ENCODE data around the gene CMIP.

CMIP gene

DNA sequence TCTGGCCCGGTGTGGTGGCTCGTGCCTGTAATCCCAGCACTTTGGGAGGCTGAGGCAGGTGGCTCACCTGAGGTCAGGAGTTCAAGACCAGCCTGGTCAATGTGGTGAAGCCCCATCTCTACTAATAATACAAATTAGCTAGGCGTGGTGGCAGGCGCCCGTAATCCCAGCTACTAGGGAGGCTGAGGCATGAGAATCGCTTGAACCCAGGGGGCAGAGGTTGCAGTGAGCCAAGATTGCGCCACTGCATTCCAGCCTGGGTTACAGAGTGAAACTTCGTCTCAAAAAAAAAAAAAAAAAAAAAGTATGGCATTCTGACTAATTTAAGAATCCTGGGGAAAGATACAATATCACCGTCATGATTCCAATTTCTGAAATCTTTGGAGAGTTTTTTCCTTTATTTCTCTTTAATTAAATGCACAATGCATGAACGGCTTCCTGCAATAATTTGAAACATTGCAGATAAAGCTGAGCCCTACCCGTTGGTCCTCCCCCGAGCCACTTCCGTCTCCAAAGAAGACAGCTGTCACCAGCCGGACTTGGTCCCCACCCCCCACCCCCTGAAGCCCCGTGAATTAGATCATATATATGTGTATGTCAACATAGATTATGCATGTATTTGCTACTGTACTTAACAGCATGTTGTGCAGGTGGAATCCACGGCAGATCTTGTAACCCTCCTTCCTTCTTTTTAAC lies 191.8 kb downstream of the CMIP start:
- in situ Hi-C loops (cut with HindIII; ENCODE audit: low sequenced_read_pairs) = no loop called here
- no peak overlapping the region for H3K4me3 ChIP-seq (ENCODE audit: low read depth, low read length)
- DNase-seq (ENCODE audit: low read depth, low spot score) = no peak
- TF ChIP-seq, protein P1, sequence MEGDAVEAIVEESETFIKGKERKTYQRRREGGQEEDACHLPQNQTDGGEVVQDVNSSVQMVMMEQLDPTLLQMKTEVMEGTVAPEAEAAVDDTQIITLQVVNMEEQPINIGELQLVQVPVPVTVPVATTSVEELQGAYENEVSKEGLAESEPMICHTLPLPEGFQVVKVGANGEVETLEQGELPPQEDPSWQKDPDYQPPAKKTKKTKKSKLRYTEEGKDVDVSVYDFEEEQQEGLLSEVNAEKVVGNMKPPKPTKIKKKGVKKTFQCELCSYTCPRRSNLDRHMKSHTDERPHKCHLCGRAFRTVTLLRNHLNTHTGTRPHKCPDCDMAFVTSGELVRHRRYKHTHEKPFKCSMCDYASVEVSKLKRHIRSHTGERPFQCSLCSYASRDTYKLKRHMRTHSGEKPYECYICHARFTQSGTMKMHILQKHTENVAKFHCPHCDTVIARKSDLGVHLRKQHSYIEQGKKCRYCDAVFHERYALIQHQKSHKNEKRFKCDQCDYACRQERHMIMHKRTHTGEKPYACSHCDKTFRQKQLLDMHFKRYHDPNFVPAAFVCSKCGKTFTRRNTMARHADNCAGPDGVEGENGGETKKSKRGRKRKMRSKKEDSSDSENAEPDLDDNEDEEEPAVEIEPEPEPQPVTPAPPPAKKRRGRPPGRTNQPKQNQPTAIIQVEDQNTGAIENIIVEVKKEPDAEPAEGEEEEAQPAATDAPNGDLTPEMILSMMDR (IDR thresholded peaks at IDR 0.05; ENCODE audit: low read depth, low read length) = no peak

DNA sequence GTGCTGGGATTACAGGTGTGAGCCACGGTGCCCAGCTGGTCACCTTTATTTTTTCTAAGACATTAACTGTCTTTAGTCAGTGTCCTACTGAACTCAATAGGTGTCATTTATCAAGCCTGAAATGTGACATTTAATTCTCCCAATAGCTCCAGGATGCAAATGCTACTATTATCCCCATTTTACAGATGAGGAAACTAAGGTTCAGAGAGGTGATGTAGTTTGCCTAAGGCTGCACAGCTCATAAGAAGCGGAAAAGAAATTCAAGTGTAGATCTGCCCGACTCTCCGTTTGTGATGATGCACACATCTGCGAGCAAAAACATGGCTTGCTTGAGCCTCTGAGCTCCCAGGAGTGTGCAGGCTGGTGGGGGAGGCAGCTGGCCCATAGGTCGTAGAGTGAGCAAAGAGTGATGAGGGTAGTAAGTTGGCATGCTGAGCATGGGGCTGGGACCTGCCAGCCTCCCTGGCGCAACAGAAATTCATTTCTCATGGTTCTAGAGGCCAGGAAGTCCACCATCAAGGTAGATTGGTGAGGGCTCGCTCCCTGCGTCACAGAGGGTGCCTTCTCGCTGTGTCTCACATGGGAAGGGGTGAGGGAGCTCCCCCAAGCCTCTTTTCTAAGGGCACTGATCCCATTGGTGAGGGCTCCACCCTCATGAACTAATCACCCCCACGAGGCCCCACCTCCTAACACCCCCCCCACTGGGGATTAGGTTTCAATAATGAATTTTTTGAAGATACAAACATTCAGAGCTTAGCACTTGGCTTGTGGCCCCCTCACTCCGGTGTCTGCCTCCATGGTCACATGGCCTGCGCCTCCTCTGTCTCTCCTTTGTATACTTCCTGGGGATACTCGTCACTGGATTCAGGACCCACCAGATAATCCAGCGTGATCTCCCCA lies 193.0 kb downstream of the CMIP start:
- no peak for DNase-seq (ENCODE audit: low read depth, low spot score)
- TF ChIP-seq, protein P1 (IDR thresholded peaks at IDR 0.05; ENCODE audit: low read depth, low read length) = no peak
- in situ Hi-C loops (cut with HindIII; ENCODE audit: low sequenced_read_pairs) = no loop called here
- no peak overlapping the region for H3K4me3 ChIP-seq (ENCODE audit: low read depth, low read length)

DNA sequence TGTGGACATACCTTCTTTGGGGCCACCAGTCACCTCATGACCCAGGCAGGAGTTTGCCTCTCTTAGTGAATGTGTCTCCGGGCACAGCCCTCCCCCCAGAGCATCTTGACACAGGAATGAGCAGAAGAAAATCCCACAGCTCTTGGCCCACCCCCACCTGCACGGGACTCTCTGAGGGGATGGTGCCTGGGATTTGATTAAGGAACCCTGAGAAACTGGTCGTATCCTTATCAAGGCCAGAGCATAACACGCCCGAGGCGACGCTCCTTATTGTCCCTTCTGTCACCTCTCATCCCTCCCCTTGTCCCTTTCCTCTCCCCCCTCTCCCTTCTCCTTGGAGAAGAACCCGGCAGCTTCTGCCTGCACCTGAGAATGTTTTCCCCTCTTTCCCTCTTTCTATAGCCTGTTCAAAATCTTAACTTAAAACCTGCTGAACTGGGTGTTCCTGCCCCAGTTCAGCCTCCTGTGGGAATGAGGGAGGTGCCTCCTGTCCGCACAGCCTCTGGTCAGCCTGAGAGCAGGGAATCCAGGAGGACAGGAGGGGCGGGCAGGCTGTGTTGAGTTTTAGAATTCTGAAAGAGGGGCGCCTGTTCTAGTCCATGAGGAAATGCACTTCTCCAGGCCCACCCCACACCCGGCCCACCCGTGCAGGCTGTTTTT lies 193.8 kb downstream of the CMIP start:
- no peak for DNase-seq (ENCODE audit: low read depth, low spot score)
- in situ Hi-C loops (cut with HindIII; ENCODE audit: low sequenced_read_pairs) = no loop called here
- no peak overlapping the region for H3K4me3 ChIP-seq (ENCODE audit: low read depth, low read length)
- TF ChIP-seq, protein P1 (IDR thresholded peaks at IDR 0.05; ENCODE audit: low read depth, low read length) = no peak

DNA sequence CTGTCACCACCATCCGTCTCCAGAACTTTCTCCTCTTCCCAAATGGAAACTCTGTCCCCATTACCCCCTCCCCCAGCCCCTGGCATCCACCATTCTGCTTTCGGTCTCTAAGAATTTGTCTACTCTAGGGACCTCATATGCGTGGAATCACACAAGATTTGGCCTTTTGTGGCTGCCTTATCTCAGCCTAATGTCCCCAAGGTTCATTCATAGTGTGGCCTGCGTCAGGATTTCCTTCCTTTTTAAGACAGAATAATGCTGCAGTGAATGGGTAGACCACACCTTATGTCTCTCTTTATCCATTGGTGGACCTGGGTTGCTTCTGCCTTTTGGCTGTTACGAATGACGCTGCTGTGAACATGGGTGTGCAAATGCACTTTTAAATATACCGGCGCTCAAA lies 194.7 kb downstream of the CMIP start:
- in situ Hi-C loops (cut with HindIII; ENCODE audit: low sequenced_read_pairs) = no loop called here
- TF ChIP-seq, protein P1 (IDR thresholded peaks at IDR 0.05; ENCODE audit: low read depth, low read length) = no peak
- no peak overlapping the region for H3K4me3 ChIP-seq (ENCODE audit: low read depth, low read length)
- no peak for DNase-seq (ENCODE audit: low read depth, low spot score)

DNA sequence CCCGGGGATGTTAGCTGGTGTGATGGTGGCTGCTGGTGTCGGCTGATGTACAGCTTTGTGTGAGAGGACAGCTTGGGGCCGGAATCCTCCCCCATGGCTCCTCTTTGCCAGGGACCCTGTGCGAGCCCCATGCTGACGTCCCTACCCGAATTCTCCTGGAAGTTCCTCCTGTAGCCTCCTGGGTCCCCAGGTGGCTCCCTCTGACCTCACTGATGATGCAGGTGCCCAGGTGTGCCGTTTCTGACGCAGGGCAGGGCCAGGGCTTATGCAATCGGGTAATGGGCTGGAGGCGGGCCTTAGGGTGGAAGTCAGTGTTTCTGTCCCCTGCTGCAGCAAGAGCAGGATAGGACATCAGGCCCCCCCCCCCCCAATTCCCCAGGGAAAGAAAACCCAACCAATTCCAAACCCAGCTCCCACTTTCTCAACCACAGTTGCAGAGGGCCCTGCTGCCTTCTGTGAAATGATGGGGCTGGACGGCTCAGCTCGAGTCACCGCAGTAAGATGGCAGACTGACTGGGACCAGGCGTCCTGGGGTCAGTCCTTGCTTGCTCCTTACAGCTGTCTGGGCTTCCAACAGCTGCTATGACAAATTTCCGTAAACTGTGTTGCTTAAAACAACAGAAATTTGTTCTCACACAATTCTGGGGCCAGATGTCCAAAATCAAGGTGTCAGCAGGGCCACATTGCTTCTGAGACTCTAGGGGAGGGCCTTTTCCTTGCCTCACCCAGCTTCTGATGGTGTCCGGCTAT lies 195.5 kb downstream of the CMIP start:
- no peak overlapping the region for H3K4me3 ChIP-seq (ENCODE audit: low read depth, low read length)
- no peak for DNase-seq (ENCODE audit: low read depth, low spot score)
- in situ Hi-C loops (cut with HindIII; ENCODE audit: low sequenced_read_pairs) = no loop called here
- TF ChIP-seq, protein P1 (IDR thresholded peaks at IDR 0.05; ENCODE audit: low read depth, low read length) = no peak

DNA sequence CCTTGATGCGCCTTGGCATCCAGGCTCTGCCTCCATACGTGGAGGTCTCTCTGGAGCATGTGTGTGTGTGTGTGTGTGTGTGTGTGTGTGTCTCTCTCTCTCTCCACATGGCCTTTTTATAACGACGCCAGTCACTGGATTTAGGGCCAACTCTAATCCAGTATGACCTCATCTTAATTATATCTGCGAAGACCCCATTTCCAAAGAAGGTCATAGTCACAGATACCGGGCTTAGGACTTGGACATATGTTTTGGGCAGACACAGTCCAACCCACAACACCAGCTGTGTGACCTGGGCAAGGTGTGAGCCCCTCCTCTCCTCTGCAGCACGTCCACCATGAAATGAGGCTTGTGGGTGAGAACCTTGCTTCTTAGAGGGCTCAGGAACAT lies 196.1 kb downstream of the CMIP start:
- TF ChIP-seq, protein P1 (IDR thresholded peaks at IDR 0.05; ENCODE audit: low read depth, low read length) = no peak
- H3K4me3 ChIP-seq (ENCODE audit: low read depth, low read length) = no peak overlapping the region
- in situ Hi-C loops (cut with HindIII; ENCODE audit: low sequenced_read_pairs) = no loop called here
- no peak for DNase-seq (ENCODE audit: low read depth, low spot score)
